Panc1 (cell line): ENCODE results near the gene PTAFR. TPM values are rescaled to one million over a fixed set of nuclear protein-coding genes. Genes with fewer than 3 reads are reported as not detected.

Experiments used
- ATAC-seq: fragments of 200-7000 bp; cut with Tn5 transposase; 2 replicates; pipeline ENCODE4 v1.9.1; 2020; ENCODE audit warnings: mild to moderate bottlenecking, moderate library complexity
- BruUV-seq: library from RNA; stranded (reverse); fragments of 400-500 nt; replicated peaks from 2 replicates; lab custom pipeline; 2021; lab: Mats Ljungman, UMichigan
- CTCF ChIA-PET: fragments of 300-600 bp; sonication (Branson Sonifier 250); formaldehyde crosslinking; loops from one replicate; lab custom pipeline; 2022; ENCODE audit warnings: antibody characterized with exemption; lab: Charles Lee
- POLR2A ChIA-PET: fragments of 300-600 bp; sonication (Branson Sonifier 250); formaldehyde crosslinking; loops from one replicate; lab custom pipeline; 2022; ENCODE audit warnings: antibody characterized with exemption; lab: Charles Lee
- DNase-seq: peaks from one replicate; pipeline ENCODE4 v3.0.0-alpha.2; 2010; ENCODE audit warnings: low read depth, low spot score
- H3K27ac ChIP-seq: 2 replicates; pipeline ENCODE4 v1.5.1; 2011; ENCODE audit warnings: mild to moderate bottlenecking, low read length, inconsistent platforms
- H3K27me3 ChIP-seq: fragments of 200-500 bp; sonication (Bioruptor generic); 2 replicates; pipeline ENCODE4 v1.6.0; 2014; ENCODE audit warnings: low read length, inconsistent platforms; ENCODE audit not compliant: control insufficient read depth, insufficient read depth
- H3K36me3 ChIP-seq: fragments of 200-500 bp; sonication (Bioruptor generic); 2 replicates; pipeline ENCODE4 v1.5.1; 2014; ENCODE audit warnings: inconsistent platforms, mild to moderate bottlenecking, low read length, moderate library complexity; ENCODE audit not compliant: control insufficient read depth, insufficient read depth
- H3K4me1 ChIP-seq: 2 replicates; pipeline ENCODE4 v1.5.1; 2011; ENCODE audit warnings: inconsistent platforms, mild to moderate bottlenecking, low read length, moderate library complexity; ENCODE audit not compliant: control insufficient read depth, insufficient read depth
- H3K4me3 ChIP-seq, 2 experiments: 2 replicates each; pipeline ENCODE4 v1.5.1; 2011 to 2012; ENCODE audit warnings: low read depth in 2 of 2, low read length in 2 of 2, mild to moderate bottlenecking in 2 of 2, inconsistent platforms in 1 of 2, moderate library complexity in 1 of 2
- H3K9me3 ChIP-seq: fragments of 200-500 bp; sonication (Bioruptor generic); 2 replicates; pipeline ENCODE4 v1.5.1; 2014; ENCODE audit warnings: low read depth, mild to moderate bottlenecking, inconsistent platforms, low read length, moderate library complexity; ENCODE audit not compliant: control insufficient read depth, insufficient read depth
- CTCF ChIP-seq: fragments of 450-650 bp; IDR thresholded peaks from 2 replicates; pipeline ENCODE4 v1.5.1; 2017; ENCODE audit warnings: mild to moderate bottlenecking
- POLR2AphosphoS5 ChIP-seq: IDR thresholded peaks from 2 replicates; pipeline ENCODE4 v1.6.1; 2012; ENCODE audit warnings: mild to moderate bottlenecking, low read depth, low read length, moderate library complexity
- REST ChIP-seq, 2 experiments: IDR thresholded peaks; 2 replicates each; pipeline ENCODE4 v1.6.1; 2011 to 2012; ENCODE audit warnings: low read depth in 2 of 2, control low read depth in 1 of 2, low read length in 1 of 2, mild to moderate bottlenecking in 1 of 2, moderate library complexity in 1 of 2; ENCODE audit not compliant: insufficient read depth in 1 of 2
- SIN3A ChIP-seq: IDR thresholded peaks from 2 replicates; pipeline ENCODE4 v1.6.1; 2012; ENCODE audit warnings: low read depth, mild to moderate bottlenecking, low read length, moderate library complexity, borderline replicate concordance; ENCODE audit not compliant: insufficient read depth
- TCF7L2 ChIP-seq: IDR thresholded peaks from 2 replicates; pipeline ENCODE4 v1.6.1; 2011; ENCODE audit warnings: mild to moderate bottlenecking, low read depth, low read length, inconsistent platforms
- in situ Hi-C: cut with HindIII; loops from 2 replicates; pipeline ENCODE4 v1.10.0; 2016; ENCODE audit warnings: low sequenced_read_pairs, low pct_unique_long_range_greater_than_20kb
- intact Hi-C: fragments of 100-400 bp; cut with micrococcal nuclease; formaldehyde crosslinking; loops from one replicate; pipeline ENCODE4 v1.10.0; 2022; ENCODE audit not compliant: unreplicated experiment
- total RNA-seq: library from RNA; stranded (reverse); gene quantifications from one replicate; pipeline ENCODE4 v1.2.1, GENCODE V29; 2021; ENCODE audit not compliant: unreplicated experiment

Gene PTAFR
- total RNA-seq, 1 experiment from 2014 or later: 0.13 TPM

- no peak for DNase-seq
- in situ Hi-C loops (no loop called here), intact Hi-C loops (no loop called here)
- Histone ChIP-seq H3K4me1 (no peaks in the 10 kb centered on the region), H3K9me3 (no peaks in the 10 kb centered on the region), H3K27me3 (no peaks in the 10 kb centered on the region; the same call in 1 of the 2 replicates), H3K4me3 (no peak overlapping the region), H3K36me3 (no peaks in the 10 kb centered on the region), H3K27ac (no peak overlapping the region)
- BruUV-seq: no TSS peak
- TF ChIP-seq SIN3A (no peak), CTCF (no peak), POLR2AphosphoS5 (no peak), TCF7L2 (no peak), REST (IDR thresholded peaks at IDR 0.05; ENCODE audit: insufficient read depth in 1 of 2, low read depth in 2 of 2, low read length in 1 of 2) (no peak)
- ChIA-PET CTCF (no interaction called here), POLR2A (no interaction called here)
- no peak for ATAC-seq
Observed at GRCh38 chr1:28130901-28131300, 45.6 kb downstream of the PTAFR start.

- in situ Hi-C loops: no loop called here
- intact Hi-C loops: no loop called here
- BruUV-seq: no TSS peak
- H3K9me3 ChIP-seq: no peaks in the 10 kb centered on the region
- no peaks in the 10 kb centered on the region; the same call in 1 of the 2 replicates for H3K27me3 ChIP-seq
- CTCF ChIA-PET: no interaction called here
- no peak overlapping the region for H3K27ac ChIP-seq
- H3K4me3 ChIP-seq: no peak overlapping the region
- ATAC-seq (peak; percentile 44; the same call in 1 of the 2 replicates), DNase-seq (no peak)
- POLR2A ChIA-PET: no interaction called here
- no peaks in the 10 kb centered on the region for H3K36me3 ChIP-seq
- TF ChIP-seq CTCF (no peak), POLR2AphosphoS5 (no peak), SIN3A (no peak), REST (IDR thresholded peaks at IDR 0.05; ENCODE audit: insufficient read depth in 1 of 2, low read depth in 2 of 2, low read length in 1 of 2) (no peak)
- H3K4me1 ChIP-seq: no peaks in the 10 kb centered on the region
Observed at GRCh38 chr1:28129150-28129549, 47.3 kb downstream of the PTAFR start.
